Stimulated activated CD4-positive, alpha-beta T cell treated with anti-CD3 and anti-CD28 coated beads, TNF-alpha, amount 100 ng/mL, for 4 hours (primary cell): ENCODE measurements around the gene PTPRT.

Experiments used
- DNase-seq, 3 experiments: peaks; one replicate each; pipeline ENCODE4 v3.0.0-alpha.2; 2020; ENCODE audit warnings: low read depth in 3 of 3

Gene PTPRT

GRCh38 chr20:42123981-42124473 lies 1065.7 kb downstream of the PTPRT start:
- DNase-seq = no peak

- DNase-seq = no peak
Observed at GRCh38 chr20:42118409-42119125, 1071.1 kb downstream of the PTPRT start.

- DNase-seq = no peak
Observed at GRCh38 chr20:42118001-42118400, 1071.7 kb downstream of the PTPRT start.

GRCh38 chr20:42113236-42113635 lies 1076.5 kb downstream of the PTPRT start:
- DNase-seq = no peak

GRCh38 chr20:42112161-42112560 lies 1077.5 kb downstream of the PTPRT start:
- no peak for DNase-seq

GRCh38 chr20:42111349-42111748 lies 1078.4 kb downstream of the PTPRT start:
- no peak for DNase-seq

- no peak for DNase-seq
Observed at GRCh38 chr20:42110301-42110700, 1079.4 kb downstream of the PTPRT start.

- no peak for DNase-seq
Observed at GRCh38 chr20:42102000-42102399, 1087.7 kb downstream of the PTPRT start.

- DNase-seq = no peak
Observed at GRCh38 chr20:42100137-42100704, 1089.5 kb downstream of the PTPRT start.

GRCh38 chr20:42099101-42099500 lies 1090.6 kb downstream of the PTPRT start:
- DNase-seq = no peak

- no peak for DNase-seq
Observed at GRCh38 chr20:42098418-42098817, 1091.3 kb downstream of the PTPRT start.

GRCh38 chr20:42097741-42098140 lies 1092.0 kb downstream of the PTPRT start:
- DNase-seq = no peak

GRCh38 chr20:42095221-42095620 lies 1094.5 kb downstream of the PTPRT start:
- DNase-seq = no peak

GRCh38 chr20:42093542-42094440 lies 1095.9 kb downstream of the PTPRT start:
- no peak for DNase-seq

GRCh38 chr20:42093041-42093440 lies 1096.7 kb downstream of the PTPRT start:
- DNase-seq = no peak

- no peak for DNase-seq
Observed at GRCh38 chr20:42085366-42085765, 1104.3 kb downstream of the PTPRT start.

GRCh38 chr20:42083280-42083679 lies 1106.4 kb downstream of the PTPRT start:
- DNase-seq = no peak

- no peak for DNase-seq
Observed at GRCh38 chr20:42082611-42083010, 1107.1 kb downstream of the PTPRT start.

GRCh38 chr20:42080956-42081355 lies 1108.8 kb downstream of the PTPRT start:
- no peak for DNase-seq

- no peak for DNase-seq
Observed at GRCh38 chr20:42074944-42075343, 1114.8 kb downstream of the PTPRT start.

- no peak for DNase-seq
Observed at GRCh38 chr20:42067596-42067995, 1122.1 kb downstream of the PTPRT start.

- no peak for DNase-seq
Observed at GRCh38 chr20:42067174-42067573, 1122.5 kb downstream of the PTPRT start.
